Mucosa of gallbladder (tissue), 1 donor: Measurements from ENCODE around the gene CTCF. TPM values are rescaled to one million over a fixed set of nuclear protein-coding genes. Genes with fewer than 3 reads are reported as not detected.

Experiments used
- DNase-seq: peaks from one replicate; pipeline ENCODE4 v3.0.0-alpha.2; 2020; ENCODE audit warnings: low spot score
- total RNA-seq: library from RNA; stranded (reverse); gene quantifications from one replicate; pipeline ENCODE4 v1.2.1, GENCODE V29; 2021
- donor health status: DM: no; HTN: no; CAD: no.

The CTCF gene
- total RNA-seq, 1 donor from 2014 or later, result 39.8 TPM

- no peak for DNase-seq
Measured at GRCh38 chr16:67594256-67594915, 32.1 kb downstream of the CTCF start.

GRCh38 chr16:67594956-67595355 is 32.6 kb downstream of the CTCF start:
- no peak for DNase-seq

DNA sequence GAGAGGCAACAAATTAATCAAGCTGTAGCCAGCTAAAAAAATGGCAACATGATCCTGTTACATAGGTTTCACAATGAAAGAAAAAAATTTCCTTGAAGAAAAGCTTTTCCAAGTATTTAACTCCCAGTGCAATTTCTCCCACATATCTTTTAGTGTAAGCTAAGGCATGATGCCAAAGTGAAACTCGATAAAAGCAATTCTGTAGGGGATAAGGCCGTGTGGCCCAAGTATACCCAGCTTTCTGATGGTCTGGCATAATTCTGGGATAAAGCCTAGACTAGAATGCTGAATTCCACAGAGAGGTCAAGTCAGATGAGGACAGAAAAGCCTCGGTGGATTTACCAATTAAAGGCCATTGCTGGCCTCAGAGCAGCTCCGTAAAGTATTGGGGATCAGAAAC is 36.2 kb downstream of the CTCF start:
- no peak for DNase-seq

DNA sequence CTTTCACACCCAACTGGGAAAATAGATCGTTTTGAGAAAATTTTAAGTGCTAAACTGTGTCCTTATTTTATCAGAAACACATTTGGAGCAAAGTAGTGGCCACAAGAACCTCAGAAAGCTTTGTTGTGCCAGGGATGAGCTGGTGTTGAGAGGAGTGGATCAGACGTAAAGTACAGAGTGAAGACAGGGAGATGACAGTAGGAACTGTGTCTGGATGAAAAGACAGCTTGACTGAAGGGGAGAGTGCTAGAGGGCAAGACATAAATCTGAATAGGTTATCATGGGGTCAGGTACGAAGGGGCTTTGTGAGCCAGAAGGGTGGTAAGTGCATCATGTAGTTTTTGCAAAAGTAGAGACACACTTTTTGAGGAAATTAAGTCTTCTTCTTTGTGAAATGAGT is 43.3 kb downstream of the CTCF start:
- no peak for DNase-seq

DNA sequence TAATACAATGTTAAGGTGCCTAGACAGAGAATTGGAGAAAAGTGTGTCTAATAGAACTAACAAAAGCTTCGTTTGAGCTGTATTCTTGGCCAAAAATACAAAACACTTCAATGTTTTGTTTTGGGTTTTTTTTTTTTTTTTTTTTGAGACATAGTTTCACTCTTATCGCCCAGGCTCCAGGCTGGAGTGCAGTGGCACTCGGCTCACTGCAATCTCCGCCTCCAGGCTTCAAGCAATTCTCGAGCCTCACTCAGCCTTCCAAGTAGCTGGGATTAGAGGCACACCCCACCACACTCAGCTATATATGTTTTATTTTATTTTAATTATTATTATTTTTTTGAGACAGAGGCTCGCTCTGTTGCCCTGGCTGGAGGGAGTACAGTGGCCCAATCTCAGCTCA is 44.3 kb downstream of the CTCF start:
- no peak for DNase-seq

DNA sequence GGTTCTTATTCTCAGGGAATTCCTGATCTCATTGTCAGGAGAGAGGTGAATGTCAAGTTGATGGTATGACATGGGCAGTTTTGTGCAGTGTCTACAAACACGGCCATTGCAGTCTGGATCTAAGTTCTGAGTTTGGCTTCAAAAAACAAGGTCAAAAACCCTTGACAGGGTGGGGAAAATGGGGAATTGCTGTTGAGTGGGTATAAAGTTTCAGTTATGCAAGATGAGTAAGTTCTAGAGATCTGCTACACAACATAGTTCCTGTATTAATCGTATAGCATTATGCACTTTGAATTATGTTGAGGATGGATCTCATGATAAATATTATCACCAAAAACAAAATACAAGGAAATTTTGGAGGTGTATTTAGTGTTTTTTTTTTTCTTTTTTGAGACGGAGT is 46.0 kb downstream of the CTCF start:
- no peak for DNase-seq

DNA sequence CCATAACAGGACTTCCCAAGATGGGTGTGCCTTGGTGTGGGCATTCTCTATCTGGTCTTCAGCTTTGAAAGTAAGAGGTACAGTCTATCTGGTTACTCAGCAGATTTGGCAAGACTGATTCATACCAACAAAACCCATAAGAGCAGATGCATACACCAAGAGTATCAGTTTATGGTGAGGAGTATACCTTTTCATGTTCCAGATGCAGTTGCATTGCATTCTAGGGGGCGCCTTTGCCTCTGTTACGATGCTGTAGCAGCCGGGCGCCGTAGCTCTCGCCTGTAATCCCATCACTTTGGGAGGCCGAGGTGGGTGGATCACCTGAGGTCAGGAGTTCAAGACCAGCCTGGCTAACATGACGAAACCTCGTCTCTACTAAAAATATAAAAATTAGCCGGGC is 51.5 kb downstream of the CTCF start:
- no peak for DNase-seq

DNA sequence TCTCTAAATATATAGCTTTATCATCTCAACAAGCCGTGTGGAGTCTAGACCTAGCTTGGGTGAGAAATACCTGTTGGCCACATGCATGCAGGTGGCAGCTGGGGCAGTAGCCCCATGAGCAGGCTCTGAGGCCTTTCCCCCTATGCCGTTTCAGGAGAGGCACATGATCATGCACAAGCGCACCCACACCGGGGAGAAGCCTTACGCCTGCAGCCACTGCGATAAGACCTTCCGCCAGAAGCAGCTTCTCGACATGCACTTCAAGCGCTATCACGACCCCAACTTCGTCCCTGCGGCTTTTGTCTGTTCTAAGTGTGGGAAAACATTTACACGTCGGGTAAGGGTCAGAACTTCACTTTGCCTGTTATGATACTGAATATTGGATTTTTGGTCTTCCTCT is 65.9 kb downstream of the CTCF start:
- no peak for DNase-seq

DNA sequence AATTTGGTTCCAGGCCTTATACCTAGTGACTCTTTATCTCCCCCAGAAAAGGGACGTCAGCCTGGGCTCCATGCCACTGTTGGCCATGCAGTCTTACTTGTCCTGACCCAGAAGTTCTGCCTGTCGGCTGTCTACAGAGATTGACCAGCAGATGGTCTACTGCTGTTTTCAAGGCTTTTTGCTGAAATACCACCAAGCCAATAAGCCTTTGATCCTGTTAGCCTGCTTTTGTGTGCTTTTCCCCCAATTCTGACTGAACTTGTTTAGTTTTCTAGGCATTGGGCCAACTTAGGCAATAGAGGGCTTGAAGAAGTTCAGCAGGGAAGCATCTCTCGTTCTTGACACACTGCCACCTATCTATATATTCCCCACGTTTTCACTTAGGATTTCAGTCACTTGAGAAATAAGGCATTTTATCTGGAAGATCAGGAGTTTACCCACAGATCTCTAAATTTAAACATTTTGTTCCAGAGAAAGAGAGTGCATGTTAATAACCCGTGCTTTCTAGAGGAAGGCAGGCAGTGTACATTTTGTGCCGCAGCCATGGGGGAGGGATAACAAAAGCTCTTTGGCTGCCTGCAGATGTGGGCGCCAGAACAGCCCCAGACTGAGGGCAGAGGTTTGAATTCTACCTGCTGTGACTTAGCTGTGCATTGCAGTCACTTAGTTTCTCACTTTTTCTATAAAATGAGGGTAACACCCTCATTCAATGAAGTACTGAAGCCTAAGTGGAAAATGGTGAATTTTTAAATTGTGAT is 70.3 kb downstream of the CTCF start:
- DNase-seq, result no peak

GRCh38 chr16:67636713-67637112 is 74.4 kb downstream of the CTCF start:
- DNase-seq, result no peak

DNA sequence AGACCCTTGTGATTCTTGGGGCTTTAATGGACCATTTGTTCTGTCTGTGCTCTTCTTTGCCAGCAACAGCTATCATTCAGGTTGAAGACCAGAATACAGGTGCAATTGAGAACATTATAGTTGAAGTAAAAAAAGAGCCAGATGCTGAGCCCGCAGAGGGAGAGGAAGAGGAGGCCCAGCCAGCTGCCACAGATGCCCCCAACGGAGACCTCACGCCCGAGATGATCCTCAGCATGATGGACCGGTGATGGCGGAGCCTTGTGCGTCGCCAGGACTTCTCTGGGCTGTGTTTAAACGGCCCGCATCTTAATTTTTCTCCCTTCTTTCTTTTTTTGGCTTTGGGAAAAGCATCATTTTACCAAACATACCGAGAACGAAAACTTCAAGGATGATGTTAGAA is 75.3 kb downstream of the CTCF start:
- DNase-seq, result no peak

- no peak for DNase-seq
Measured at GRCh38 chr16:67641779-67642708, 79.7 kb downstream of the CTCF start.

DNA sequence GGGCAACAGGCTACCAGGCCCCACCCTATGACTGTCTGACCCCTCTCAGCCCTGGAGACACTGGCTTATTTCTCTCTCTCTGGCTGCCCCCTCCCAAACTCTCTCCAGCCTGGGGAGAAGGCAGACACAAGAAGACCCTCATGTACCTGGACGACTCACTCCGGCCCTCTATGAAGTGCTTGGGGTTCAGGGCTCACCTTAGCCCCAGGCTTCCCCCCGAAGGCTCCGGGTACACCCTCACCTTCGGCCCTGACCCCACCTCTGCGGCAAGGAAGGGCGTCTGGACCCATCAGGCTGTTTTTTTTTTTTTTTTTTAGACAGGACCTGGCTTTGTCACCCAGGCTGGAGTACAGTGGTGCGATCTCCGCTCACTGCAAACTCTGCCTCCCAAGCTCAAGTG is 81.7 kb downstream of the CTCF start:
- no peak for DNase-seq

DNA sequence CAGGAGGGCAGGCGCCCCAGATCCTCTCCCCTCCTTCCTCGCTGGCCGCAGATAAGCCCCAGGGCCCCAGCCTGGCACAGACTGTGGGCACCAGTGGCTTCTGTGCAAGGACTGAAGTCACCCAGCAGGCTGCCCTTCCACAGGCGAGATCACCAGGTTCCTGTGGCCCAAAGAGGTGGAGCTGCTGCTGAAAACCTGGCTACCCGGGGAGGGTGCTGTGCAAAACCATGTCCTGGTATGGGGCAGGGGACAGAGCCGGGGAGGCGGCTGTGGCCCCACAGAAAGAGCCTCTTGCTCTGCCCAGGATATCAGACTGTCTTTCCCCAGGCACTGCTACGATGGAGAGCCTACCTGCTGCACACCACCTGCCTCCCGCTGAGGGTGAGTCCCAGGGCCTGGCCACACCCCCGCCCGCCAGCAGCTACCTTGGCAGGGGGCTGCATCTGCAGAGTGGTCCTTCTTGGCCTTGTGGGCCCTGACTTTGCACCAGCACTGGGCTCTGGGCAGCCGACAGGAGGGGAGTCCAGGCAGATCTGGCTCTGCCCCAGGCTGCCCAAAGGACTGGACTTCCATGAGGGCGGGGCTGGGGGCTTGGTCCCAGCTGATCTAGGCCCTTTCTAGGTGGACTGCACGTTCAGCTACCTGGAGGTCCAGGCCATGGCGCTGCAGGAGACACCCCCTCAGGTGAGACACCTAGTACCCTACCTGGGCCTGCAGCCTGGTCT is 83.2 kb downstream of the CTCF start:
- no peak for DNase-seq

- DNase-seq, result no peak
Measured at GRCh38 chr16:67647111-67647651, 84.9 kb downstream of the CTCF start.

GRCh38 chr16:67647681-67648080 is 85.4 kb downstream of the CTCF start:
- no peak for DNase-seq

- DNase-seq, result no peak
Measured at GRCh38 chr16:67648088-67648763, 85.9 kb downstream of the CTCF start.

DNA sequence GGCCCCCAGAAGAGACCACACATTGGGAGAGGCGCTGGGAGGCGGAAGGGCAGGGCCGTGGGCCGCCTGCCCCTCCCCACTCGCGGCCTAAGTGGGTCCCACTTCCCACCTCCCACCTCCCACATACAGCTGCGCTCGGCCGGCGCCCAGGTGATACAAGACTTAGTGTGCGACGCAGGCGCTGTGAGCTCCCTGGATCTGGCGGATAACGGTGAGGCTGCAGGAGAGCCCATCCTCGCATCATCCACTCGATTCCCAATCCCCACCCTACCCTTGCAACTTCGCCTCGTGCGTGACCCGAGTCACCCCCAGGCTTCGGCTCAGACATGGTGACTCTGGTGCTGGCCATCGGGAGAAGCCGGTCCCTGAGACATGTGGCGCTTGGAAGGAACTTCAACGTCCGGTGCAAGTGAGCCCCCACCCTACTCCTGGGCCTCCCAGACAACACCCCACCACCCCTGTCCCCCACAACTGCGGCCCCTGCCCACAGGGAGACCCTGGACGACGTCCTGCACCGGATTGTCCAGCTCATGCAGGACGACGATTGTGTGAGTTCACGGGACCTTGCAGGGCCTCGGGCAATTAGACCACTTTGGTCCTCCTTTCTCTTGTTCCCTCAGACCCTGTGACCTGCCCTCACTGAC is 86.6 kb downstream of the CTCF start:
- no peak for DNase-seq

DNA sequence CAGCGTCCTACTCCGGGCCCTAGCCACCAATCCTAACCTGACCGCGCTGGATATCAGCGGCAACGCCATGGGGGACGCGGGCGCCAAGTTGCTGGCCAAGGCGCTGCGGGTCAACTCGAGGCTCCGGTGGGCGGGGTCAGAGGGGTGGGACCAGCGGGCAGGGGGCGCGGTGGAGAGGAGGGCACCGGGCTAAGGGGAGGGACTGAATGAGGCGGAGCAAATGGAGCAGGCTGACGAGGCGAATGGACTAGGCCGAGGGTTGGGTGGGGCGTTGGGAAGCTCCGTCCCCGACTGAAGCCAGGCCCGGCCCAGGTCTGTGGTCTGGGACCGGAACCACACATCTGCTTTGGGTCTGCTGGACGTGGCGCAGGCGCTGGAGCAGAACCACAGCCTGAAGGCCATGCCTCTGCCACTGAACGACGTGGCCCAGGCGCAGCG is 87.2 kb downstream of the CTCF start:
- DNase-seq, result no peak

GRCh38 chr16:67650023-67650422 is 87.7 kb downstream of the CTCF start:
- no peak for DNase-seq
